Suprapubic skin (tissue), 3 donors: Measurements from ENCODE around the gene KIF6.

Experiments used
- EP300 ChIP-seq: sonication (generic); formaldehyde crosslinking; IDR thresholded peaks from one replicate; pipeline ENCODE4 v1.6.1; 2017; ENCODE audit warnings: antibody characterized with exemption
- POLR2A ChIP-seq, 2 donors: fragments of 450-650 bp; IDR thresholded peaks; one replicate each; pipeline ENCODE4 v1.6.1; 2017; ENCODE audit warnings: antibody characterized with exemption in 2 of 2, mild to moderate bottlenecking in 2 of 2, moderate library complexity in 2 of 2
- TF ChIP-seq, protein P1 (sequence below), 2 donors: fragments of 200-600 bp in 1 of 2; fragments of 450-650 bp in 1 of 2; sonication (generic) in 1 of 2; IDR thresholded peaks; one replicate each; pipeline ENCODE4 v1.5.1; 2016 to 2019; ENCODE audit warnings: antibody characterized with exemption in 2 of 2, mild to moderate bottlenecking in 1 of 2, moderate library complexity in 1 of 2

DNA sequence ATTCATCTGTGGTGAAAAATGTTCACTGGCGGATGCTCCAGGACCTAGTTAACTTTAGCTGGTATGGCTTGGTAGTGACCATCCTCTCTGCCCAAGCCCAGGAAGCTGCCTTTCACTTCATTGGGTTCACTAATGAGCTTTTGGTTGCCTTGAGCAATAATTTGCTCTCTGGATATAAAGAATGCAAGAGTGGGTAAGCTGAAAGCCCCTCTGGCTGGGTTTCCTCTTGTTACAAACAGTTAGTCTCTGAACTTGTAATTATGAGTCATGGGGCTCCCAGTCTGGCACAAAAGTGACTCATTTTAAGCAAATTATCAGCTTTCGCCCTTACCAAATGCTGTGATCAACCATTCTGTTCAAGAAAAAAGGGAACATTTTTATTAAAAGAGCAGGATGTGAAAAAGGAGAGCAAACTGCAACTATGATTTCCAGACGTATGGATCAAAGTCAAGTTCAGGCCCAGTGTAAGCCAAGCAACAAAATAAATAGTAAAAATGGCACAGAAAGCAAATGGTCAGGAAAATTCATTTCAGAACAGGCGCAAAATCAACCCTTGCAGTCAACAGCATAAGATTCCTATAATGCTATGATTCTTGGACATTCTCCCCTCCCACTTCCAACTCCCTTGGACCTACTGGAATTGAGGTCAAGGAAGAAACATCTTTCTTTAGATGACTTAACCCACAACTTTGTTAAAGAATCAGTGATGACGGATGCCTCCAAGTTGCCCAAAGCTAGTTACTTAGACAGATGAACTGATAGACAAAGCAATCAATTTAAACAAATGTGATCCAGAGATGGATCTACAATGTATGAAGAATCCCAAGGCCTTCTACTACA, 272.7 kb downstream of the KIF6 start:
- TF ChIP-seq POLR2A (IDR thresholded peaks at IDR 0.05) (no peak), EP300 (no peak)
- TF ChIP-seq, protein P1, sequence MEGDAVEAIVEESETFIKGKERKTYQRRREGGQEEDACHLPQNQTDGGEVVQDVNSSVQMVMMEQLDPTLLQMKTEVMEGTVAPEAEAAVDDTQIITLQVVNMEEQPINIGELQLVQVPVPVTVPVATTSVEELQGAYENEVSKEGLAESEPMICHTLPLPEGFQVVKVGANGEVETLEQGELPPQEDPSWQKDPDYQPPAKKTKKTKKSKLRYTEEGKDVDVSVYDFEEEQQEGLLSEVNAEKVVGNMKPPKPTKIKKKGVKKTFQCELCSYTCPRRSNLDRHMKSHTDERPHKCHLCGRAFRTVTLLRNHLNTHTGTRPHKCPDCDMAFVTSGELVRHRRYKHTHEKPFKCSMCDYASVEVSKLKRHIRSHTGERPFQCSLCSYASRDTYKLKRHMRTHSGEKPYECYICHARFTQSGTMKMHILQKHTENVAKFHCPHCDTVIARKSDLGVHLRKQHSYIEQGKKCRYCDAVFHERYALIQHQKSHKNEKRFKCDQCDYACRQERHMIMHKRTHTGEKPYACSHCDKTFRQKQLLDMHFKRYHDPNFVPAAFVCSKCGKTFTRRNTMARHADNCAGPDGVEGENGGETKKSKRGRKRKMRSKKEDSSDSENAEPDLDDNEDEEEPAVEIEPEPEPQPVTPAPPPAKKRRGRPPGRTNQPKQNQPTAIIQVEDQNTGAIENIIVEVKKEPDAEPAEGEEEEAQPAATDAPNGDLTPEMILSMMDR (IDR thresholded peaks at IDR 0.05) = no peak
